Colonic mucosa (tissue), 4 donors: ENCODE measurements around the gene DMD. TPM values are rescaled to one million over a fixed set of nuclear protein-coding genes. Genes with fewer than 3 reads are reported as not detected.

Source experiments
- DNase-seq: peaks from one replicate; pipeline ENCODE4 v3.0.0-alpha.2; 2020
- H3K27ac ChIP-seq: fragments of 200-600 bp; one replicate; pipeline ENCODE4 v1.8.0; 2021
- H3K27me3 ChIP-seq: fragments of 200-600 bp; one replicate; pipeline ENCODE4 v1.8.0; 2021
- H3K36me3 ChIP-seq: fragments of 200-600 bp; one replicate; pipeline ENCODE4 v1.8.0; 2021
- H3K4me1 ChIP-seq: fragments of 200-600 bp; one replicate; pipeline ENCODE4 v1.8.0; 2021; ENCODE audit warnings: mild to moderate bottlenecking
- H3K4me3 ChIP-seq: fragments of 200-600 bp; one replicate; pipeline ENCODE4 v1.8.0; 2021
- H3K9ac ChIP-seq, 2 donors: one replicate each; pipeline ENCODE4 v1.7.0; 2013; ENCODE audit warnings: control low read depth in 2 of 2, low read depth in 2 of 2, low read length in 2 of 2
- H3K9me3 ChIP-seq: fragments of 200-600 bp; one replicate; pipeline ENCODE4 v1.8.0; 2021
- CTCF ChIP-seq: fragments of 200-600 bp; IDR thresholded peaks from one replicate; pipeline ENCODE4 v1.8.0; 2022; ENCODE audit warnings: antibody characterized with exemption, mild to moderate bottlenecking
- intact Hi-C: fragments of 100-400 bp; cut with DNase I; formaldehyde crosslinking; loops from one replicate; pipeline ENCODE4 v1.14.1; 2022
- total RNA-seq, 2 donors: library from RNA; stranded (reverse); fragmentation: NEBNext Ultra II Directional in 1 of 2; extraction: Animal tissue kit (Norgen Biotek cat#: 25700) in 1 of 2; gene quantifications; one replicate each; pipeline ENCODE4 v1.2.1, GENCODE V29; 2021
- donor health status: healthy.
- donor health status: DM: no; HTN: no; CAD: no.
- donor health status: DM: no; HTN: no; CAD: no.

DMD gene
- total RNA-seq, 2 donors from 2014 or later = 7.3 to 24.5 TPM

DNA sequence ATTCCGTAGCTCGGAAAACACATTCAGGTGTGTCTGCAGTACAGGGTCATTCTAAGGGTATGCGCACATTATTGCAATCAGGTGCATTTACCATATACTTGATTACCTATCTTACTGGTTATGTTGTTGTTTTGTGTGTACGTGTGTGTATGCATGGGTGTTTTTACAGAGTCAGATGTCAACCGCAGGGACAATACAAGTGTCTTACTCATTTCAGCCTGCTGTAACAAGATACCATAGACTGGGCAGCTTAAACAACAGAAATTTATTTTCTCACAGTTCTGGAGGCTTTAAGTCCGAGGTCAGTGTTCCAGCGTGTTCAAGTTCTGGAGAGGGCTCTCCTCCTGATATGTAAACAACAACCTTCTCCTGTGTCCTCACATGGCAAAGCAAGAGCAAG is 316.7 kb downstream of the DMD start:
- TF ChIP-seq CTCF = no peak
- Histone ChIP-seq H3K4me1 (no peaks in the 10 kb centered on the region), H3K36me3 (no peaks in the 10 kb centered on the region), H3K9ac (no peak overlapping the region), H3K4me3 (no peak overlapping the region), H3K9me3 (no peaks in the 10 kb centered on the region), H3K27ac (no peak overlapping the region), H3K27me3 (no peaks in the 10 kb centered on the region)
- DNase-seq = no peak
- intact Hi-C loops = no loop called here

- H3K27me3 ChIP-seq = no peaks in the 10 kb centered on the region
These were observed 317.6 kb downstream of the DMD start for GRCh38 chrX:32893751-32894150.

DNA sequence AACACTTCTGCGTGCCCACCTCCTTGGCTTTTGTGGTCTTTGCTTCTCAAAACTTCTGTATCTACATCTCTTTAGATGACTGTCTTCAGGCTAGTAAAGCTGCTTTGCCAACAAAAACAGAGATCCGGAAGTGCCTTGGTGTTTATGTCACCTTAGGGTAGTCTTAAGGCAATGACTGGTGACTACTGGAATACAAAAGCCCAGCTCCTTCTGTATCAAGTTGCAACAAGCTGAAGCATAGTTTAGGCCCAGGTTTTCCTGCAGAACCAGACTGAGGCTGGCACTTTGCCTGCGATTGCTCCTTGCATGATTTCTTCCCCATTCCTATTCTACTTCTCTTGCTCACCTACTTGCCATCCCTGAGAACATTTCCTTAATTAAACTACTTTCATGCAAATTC is 333.8 kb downstream of the DMD start:
- Histone ChIP-seq H3K4me1 (no peaks in the 10 kb centered on the region), H3K27me3 (no peaks in the 10 kb centered on the region), H3K9ac (no peak overlapping the region), H3K27ac (no peak overlapping the region), H3K4me3 (no peak overlapping the region), H3K36me3 (no peaks in the 10 kb centered on the region), H3K9me3 (no peaks in the 10 kb centered on the region)
- no peak for TF ChIP-seq CTCF
- intact Hi-C loops = no loop called here
- DNase-seq = no peak

More at GRCh38 chrX:32893751-32894150, 317.6 kb downstream of the DMD start:
- no peak overlapping the region for H3K9ac ChIP-seq
- H3K4me3 ChIP-seq = no peak overlapping the region
- DNase-seq = no peak
- no peaks in the 10 kb centered on the region for H3K4me1 ChIP-seq
- H3K36me3 ChIP-seq = no peaks in the 10 kb centered on the region
- H3K27ac ChIP-seq = no peak overlapping the region
- intact Hi-C loops = no loop called here
- no peak for TF ChIP-seq CTCF
- H3K9me3 ChIP-seq = no peaks in the 10 kb centered on the region

- H3K27ac ChIP-seq = no peak overlapping the region
- no peaks in the 10 kb centered on the region for H3K36me3 ChIP-seq
- no peak for TF ChIP-seq CTCF
- H3K4me1 ChIP-seq = no peaks in the 10 kb centered on the region
- no peaks in the 10 kb centered on the region for H3K27me3 ChIP-seq
- no peaks in the 10 kb centered on the region for H3K9me3 ChIP-seq
- intact Hi-C loops = no loop called here
- DNase-seq = no peak
- H3K9ac ChIP-seq = no peak overlapping the region
- no peak overlapping the region for H3K4me3 ChIP-seq
These were observed 336.5 kb downstream of the DMD start for GRCh38 chrX:32874839-32875238.

DNA sequence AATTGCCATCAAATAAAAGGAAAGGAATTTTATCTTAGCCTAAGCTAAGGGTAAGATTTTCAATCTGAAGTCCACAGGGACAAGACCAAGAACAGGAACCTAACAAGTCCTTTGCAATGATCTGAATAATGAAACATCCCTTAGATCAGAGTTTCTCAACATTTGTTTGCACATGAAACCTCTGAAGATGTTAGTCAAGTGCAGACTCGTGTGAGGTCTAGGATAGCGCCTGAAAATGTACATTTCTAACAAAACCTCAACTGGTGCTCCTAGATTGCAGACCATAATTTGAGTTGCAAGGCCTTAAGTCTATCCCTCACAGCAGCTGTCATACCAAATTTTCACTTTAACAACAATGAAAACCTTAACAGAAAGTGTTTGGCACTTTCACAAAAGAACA is 337.6 kb downstream of the DMD start:
- Histone ChIP-seq H3K4me1 (no peaks in the 10 kb centered on the region), H3K4me3 (no peak overlapping the region), H3K27me3 (no peaks in the 10 kb centered on the region), H3K36me3 (no peaks in the 10 kb centered on the region), H3K9me3 (no peaks in the 10 kb centered on the region), H3K9ac (no peak overlapping the region), H3K27ac (no peak overlapping the region)
- intact Hi-C loops = no loop called here
- DNase-seq = no peak
- no peak for TF ChIP-seq CTCF

GRCh38 chrX:32871636-32872035 is 339.7 kb downstream of the DMD start:
- Histone ChIP-seq H3K27me3 (no peaks in the 10 kb centered on the region), H3K9ac (no peak overlapping the region), H3K4me3 (no peak overlapping the region), H3K9me3 (no peaks in the 10 kb centered on the region), H3K36me3 (no peaks in the 10 kb centered on the region), H3K4me1 (no peaks in the 10 kb centered on the region), H3K27ac (no peak overlapping the region)
- intact Hi-C loops = no loop called here
- DNase-seq = no peak
- TF ChIP-seq CTCF = no peak
